ENCODE measurements around the gene SLC35F3.

SLC35F3 gene

GRCh38 chr1:233904633-233905415 is at the start of gene SLC35F3:
Gene SLC35F3, plus strand, starts transcription at chr1:233904676.
- no peak for DNase-seq (ENCODE audit: extremely low read depth, low read depth)

GRCh38 chr1:233859446-233859845 is 45.0 kb upstream of the SLC35F3 start:
- no peak for DNase-seq (ENCODE audit: extremely low read depth, low read depth)
- no peak for TF ChIP-seq CTCF (IDR thresholded peaks at IDR 0.05; ENCODE audit: low read depth, low read length)

More at GRCh38 chr1:233904633-233905415, at the start of gene SLC35F3:
- TF ChIP-seq CTCF (IDR thresholded peaks at IDR 0.05; ENCODE audit: low read depth, low read length): no peak

GRCh38 chr1:233863901-233864545 is 40.5 kb upstream of the SLC35F3 start:
- no peak for TF ChIP-seq CTCF (IDR thresholded peaks at IDR 0.05; ENCODE audit: low read depth, low read length)
- DNase-seq (ENCODE audit: extremely low read depth, low read depth): no peak

DNA sequence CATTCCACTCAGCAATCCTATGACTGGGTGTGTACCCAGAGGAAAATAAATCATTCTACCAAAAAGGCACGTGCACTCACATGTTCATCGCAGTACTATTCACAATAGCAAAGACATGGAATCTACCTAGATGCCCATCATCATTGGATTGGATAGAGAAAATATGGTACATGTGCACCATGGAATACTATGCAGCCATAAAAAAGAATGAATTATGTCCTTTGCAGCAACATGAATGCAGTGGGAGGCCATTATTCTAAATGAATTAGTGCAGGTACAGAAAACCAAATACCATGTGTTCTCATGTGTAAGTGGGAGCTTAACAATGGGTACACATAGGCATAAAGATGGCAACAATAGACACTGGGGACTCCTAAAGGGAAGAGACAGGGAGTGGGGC is 39.9 kb upstream of the SLC35F3 start:
- no peak for DNase-seq (ENCODE audit: extremely low read depth, low read depth)
- no peak for TF ChIP-seq CTCF (IDR thresholded peaks at IDR 0.05; ENCODE audit: low read depth, low read length)

- TF ChIP-seq CTCF (IDR thresholded peaks at IDR 0.05; ENCODE audit: low read depth, low read length): no peak
Observed at GRCh38 chr1:233865216-233865615, 39.3 kb upstream of the SLC35F3 start.

GRCh38 chr1:233865902-233866301 is 38.6 kb upstream of the SLC35F3 start:
- no peak for DNase-seq (ENCODE audit: extremely low read depth, low read depth)
- TF ChIP-seq CTCF (IDR thresholded peaks at IDR 0.05; ENCODE audit: low read depth, low read length): no peak

More at GRCh38 chr1:233865216-233865615, 39.3 kb upstream of the SLC35F3 start:
- DNase-seq (ENCODE audit: extremely low read depth, low read depth): no peak

DNA sequence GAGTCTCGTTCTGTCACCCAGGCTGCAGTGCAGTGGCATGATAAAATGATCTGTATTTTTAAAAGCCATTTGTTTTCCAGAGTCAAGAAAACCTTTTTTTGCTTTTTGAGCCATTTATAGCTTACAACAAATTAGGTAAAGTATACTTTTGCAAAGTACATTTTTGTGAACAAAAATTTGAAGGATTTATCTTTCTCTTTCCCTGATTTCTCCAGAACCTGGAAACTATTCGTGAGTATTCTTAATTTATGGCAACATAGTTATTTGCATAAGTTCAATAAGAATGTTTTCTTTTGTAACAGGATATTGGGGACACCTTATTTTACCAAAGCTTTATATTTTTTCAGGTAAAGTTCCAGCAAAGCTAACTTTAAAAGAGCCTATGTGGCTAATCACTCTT is 37.4 kb upstream of the SLC35F3 start:
- DNase-seq (ENCODE audit: extremely low read depth, low read depth): no peak
- TF ChIP-seq CTCF (IDR thresholded peaks at IDR 0.05; ENCODE audit: low read depth, low read length): no peak
